HPDE6-E6E7 (cell line): Measurements from ENCODE around the gene CHRNA3.
"Not testable (repeated sequence)": the region's sequence is repeated elsewhere in the genome, so short reads cannot be mapped to it uniquely, and the experiment has no call there.

ENCODE experiments used
- DNase-seq: peaks from one replicate; pipeline ENCODE4 v3.0.0; 2011; ENCODE audit warnings: missing footprints; ENCODE audit errors: extremely low spot score

Gene CHRNA3

GRCh38 chr15:78560201-78560600, 60.6 kb downstream of the CHRNA3 start:
- not testable (repeated sequence) for DNase-seq

GRCh38 chr15:78552597-78552996, 68.2 kb downstream of the CHRNA3 start:
- DNase-seq = no peak

GRCh38 chr15:78551902-78552301, 68.9 kb downstream of the CHRNA3 start:
- no peak for DNase-seq

GRCh38 chr15:78550815-78551214, 70.0 kb downstream of the CHRNA3 start:
- DNase-seq = no peak

GRCh38 chr15:78550194-78550593, 70.6 kb downstream of the CHRNA3 start:
- DNase-seq = no peak
